Stimulated activated CD4-positive, alpha-beta T cell treated with anti-CD3 and anti-CD28 coated beads, Interleukin-15, amount 100 ng/mL, for 24 hours (primary cell): Measurements from ENCODE around the gene DDX31.

ENCODE experiments used
- DNase-seq: peaks from one replicate; pipeline ENCODE4 v3.0.0-alpha.2; 2020

Gene DDX31

GRCh38 chr9:132591751-132592314 is 78.0 kb downstream of the DDX31 start:
- no peak for DNase-seq

GRCh38 chr9:132591244-132591643 is 78.5 kb downstream of the DDX31 start:
- DNase-seq, result no peak

DNA sequence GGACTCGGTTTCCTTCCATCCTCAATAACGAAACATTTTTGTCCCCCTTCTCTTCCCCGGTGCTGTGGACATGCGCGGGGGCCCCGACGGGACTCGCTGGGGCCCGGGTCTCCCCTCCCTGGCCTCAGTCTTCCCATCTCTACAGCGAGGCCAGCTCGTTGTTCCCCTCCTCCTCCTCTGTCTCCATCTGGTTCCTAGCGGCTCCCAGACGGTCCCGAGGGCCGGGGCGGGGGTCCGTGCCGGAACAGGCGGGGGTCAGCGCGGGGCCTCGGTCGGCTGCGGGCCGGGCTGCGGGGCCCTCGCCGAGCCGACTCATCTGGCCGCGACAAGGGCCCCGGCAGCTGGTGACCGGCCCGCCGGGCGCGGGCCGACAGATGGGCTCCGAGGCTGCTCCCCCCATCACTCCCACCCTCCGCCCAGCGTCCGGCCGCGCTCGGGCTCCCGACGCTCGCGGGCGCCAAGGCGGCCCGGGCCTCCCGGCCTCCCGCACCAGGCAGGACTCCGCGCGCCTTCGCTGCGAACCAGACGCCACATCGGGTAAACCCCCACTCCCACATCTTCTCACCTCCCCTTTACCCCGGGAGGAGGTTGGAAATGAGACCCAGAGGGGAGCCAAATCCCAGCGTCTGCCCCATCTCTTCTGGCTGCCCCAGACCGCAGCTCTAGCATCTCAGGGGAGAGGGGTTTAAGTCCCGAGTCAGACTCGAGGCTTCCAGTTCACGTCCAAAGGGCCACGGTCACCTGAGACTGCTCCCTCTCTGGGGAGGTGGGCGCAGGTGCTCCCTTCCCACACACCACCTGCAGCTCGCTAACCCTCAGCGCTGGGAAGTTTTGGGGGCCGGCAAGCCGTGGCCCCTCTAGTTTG is 79.2 kb downstream of the DDX31 start:
- DNase-seq, result no peak

DNA sequence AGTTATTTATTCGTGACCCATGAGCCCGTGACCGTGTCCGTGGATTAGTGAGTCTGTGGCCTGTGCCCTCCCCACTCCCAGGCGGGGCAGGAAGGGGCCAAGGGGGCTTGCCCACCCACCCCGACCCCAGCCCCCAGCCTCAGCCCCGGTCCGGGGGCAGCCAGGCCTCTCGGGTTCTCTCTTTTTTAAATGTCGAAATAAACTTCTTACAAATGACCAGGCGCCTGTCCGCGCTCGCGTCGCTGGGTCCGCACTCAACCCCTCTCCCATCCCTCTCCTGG is 79.8 kb downstream of the DDX31 start:
- DNase-seq, result no peak

DNA sequence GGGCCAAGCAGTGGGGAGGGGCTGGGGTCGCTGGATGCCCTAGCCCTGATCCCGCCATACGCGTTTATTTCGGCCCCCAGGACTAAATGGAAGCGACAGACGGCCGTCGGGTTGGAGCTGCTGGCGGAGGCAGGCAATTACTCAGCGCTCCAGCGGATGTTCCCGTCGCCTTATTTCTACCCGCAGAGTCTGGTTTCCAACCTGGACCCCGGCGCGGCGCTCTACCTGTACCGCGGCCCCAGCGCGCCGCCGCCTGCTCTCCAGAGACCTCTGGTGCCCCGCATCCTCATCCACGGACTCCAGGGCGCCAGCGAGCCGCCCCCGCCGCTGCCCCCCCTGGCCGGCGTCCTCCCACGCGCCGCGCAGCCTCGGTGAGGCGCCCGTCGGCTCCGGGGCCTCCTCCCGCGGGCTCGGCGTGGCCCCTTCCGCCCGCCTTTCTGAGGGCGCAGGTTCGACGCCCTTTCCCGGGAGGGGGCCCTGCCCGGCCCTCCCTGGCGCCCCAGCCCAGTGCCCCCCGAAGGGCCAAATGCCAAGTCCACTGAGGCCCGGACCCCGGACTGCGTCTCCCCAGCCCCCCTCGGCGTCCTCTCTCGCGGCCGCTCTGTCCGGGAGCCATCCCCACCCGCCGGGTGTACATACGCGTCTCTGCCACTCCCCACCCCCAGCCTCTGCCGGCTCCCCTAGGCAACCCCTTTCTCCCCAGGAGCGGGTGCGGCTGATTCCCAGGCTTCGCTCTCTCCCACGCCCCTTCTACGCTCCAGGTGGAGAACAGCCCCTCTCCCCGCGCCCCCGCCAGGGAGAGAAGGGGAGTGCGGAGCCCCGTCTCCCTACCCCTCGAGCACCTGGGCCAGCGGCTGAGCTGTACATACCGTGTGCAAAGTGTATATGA is 80.4 kb downstream of the DDX31 start:
- DNase-seq, result no peak

DNA sequence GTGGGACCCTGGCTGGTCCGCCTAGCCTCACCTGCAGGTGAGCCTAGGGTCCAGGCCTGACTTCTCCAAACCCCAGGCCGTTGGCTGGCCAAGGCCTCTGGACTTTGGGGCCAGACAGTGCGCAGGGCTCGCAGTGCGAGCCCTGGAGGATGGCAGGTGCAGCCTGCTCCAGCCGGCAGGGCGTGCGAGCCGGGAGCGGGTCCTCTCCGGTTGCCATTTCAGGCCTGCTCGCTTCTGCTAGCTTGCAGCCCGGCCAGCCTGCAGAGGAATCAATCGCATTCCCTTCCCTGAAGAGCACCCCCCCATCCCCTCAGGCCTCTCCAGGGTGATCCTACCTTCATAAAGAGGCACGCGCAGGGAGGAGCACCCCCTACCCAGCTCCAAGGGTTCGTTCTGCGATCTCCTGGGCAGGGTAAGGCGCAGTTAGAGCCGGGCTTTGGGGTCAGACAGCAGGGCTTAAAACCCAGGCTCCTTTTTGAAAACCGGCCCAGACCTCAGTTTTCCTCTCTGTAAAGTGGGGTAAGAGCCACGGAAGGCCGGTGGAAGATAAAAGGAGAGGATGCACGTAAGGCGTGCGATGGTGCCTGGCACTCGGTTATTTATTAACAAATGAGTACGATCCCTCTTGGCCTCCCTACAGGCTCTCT is 81.2 kb downstream of the DDX31 start:
- DNase-seq, result no peak

DNA sequence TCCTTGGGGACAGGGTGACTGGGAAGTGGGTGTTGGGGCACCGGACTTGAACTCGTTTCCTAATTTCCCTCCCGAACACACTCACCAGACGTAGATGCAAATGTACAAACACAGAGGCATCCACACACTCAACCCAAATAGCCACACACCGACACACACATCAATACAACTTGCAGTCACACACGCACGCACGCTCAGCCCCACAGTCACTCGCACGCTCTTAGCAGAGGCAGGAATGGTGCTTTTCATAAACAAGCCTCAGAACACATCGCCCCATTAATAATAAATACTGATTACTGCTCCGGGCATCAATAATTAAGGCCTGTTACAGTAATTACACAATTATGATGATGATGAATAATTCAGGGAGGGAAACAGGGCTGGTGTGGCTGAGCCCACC is 81.7 kb downstream of the DDX31 start:
- DNase-seq, result no peak

DNA sequence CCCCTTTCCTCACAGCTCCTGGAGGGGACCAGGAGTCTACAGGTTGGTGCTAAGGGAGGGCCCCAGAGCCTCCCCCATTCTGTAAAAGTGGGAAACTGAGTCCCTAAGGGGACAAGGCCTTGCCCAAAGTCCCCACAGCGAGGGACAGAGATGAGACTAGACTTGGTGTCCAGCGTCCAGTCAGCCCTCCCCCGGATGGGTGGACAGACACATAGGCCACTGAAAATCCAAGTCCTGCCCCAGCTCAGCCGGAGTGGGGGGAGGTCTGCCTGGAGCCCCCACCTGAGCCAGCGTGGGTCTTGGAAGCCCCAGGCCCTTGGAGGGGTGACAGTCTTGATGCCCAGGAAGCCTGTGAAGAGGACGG is 82.2 kb downstream of the DDX31 start:
- DNase-seq, result no peak

GRCh38 chr9:132586830-132587591 is 82.8 kb downstream of the DDX31 start:
- no peak for DNase-seq

- no peak for DNase-seq
Measured at GRCh38 chr9:132585954-132586829, 83.6 kb downstream of the DDX31 start.

DNA sequence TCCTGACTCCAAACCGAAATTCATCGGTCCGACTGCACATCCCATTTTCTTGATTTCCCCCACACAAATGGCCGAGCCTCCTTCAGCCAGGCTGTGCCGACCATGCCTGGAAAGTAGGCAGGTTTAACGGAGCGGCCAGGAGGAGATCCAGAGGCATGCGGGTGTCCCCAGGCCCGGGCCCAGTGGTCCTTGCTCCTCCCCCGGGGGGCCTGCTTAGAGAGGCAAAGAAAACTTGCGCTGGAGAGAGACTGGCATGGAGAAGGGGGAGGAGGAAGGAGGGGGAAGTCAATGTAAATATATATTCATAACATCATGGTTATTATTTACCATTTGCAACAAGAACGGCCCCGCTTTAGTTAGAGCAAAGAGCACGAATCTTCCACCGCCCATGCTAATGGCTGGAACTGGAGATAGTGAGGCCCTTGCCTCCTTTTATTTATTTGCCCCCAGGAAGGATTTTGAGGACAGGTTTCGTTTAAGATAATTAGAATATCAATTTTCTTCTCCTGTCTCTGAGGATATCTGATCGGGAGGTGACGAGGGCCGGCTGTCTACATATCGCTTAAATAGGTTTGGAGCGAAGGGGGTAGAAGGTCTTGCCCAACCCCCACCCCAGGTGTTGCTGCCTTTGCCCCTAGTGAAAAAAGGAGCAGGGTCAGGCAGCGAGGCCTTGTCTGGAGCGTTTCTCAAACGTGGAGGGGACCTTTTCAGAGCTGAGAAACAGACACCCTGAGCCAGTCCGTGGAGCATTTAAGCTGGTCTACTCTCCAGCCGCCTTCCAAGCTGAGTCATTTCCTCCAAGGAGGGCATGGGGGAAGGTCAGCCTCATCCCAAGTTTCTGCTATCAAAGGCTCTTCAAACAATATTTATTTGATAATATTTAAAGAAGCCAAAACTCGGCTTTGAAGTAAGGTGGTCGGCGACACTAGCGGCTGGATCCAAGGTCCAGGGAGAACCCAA is 84.9 kb downstream of the DDX31 start:
- no peak for DNase-seq

GRCh38 chr9:132583584-132584304 is 86.0 kb downstream of the DDX31 start:
- DNase-seq, result no peak

- DNase-seq, result no peak
Measured at GRCh38 chr9:132582786-132583583, 86.8 kb downstream of the DDX31 start.

DNA sequence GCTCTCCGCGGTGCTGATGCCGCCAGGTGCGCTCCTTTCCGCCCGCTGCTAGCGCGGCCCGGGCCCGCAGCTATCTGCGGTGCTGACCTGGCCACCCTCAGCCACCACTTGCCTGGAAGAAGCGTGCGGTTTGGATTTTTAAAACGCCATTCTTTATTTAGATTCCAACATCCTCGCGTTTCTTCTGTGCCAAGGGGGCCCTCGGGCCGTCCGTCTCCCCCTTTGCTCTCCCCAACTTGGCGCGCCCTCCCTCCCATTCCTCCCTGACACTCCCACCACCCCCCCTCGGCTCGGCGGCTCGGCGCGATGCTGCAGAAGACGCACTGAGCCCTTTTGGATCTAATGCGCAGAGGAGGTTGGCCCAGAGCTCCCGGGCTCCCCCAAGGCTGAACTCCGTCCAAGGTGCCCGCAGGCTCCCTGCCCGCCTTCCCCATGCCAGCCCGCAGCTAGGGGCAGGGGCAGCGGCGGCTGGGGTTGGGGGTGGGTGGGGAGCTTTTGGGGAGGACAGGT is 87.5 kb downstream of the DDX31 start, which contains the start of gene BARHL1:
Gene BARHL1, plus strand, starts transcription at position 331 of the 510 bp plus-strand sequence. CDS start 192 bp downstream, outside the sequence.
- DNase-seq, result no peak

GRCh38 chr9:132579427-132579798 is 90.4 kb downstream of the DDX31 start:
- DNase-seq, result no peak

- DNase-seq, result no peak
Measured at GRCh38 chr9:132578367-132578932, 91.3 kb downstream of the DDX31 start.

DNA sequence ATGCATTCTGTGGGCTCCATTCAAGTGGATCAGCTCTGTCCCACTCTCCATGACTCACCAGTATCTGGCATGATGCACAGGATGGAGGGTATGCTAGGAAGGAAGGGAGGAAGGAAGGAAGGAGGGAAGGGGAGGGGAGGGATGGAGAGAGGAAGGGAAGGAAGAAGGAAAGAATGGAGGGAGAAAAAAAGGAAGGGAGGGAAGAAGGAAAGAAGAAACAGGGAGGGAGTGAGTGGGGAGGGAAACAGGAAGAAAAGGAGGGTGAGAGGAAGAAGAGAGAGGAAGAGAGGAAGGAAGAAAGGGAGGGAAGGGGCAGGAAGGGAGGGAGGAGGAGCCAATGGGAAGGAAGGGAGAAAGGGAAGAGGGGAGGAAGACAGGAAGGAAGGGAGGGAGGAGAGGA is 92.7 kb downstream of the DDX31 start:
- no peak for DNase-seq

GRCh38 chr9:132575811-132576210 is 94.0 kb downstream of the DDX31 start:
- DNase-seq, result no peak
